Cardiac ventricle fibroblast (primary cell): ENCODE measurements around the gene UBE2G2. TPM values are rescaled to one million over a fixed set of nuclear protein-coding genes. Genes with fewer than 3 reads are reported as not detected.

Source experiments
- total RNA-seq: library from RNA; depleted of rRNA; stranded (reverse); fragments of >200 nt; gene quantifications from 2 replicates; pipeline ENCODE4 v1.2.3, GENCODE V29; 2015

Gene UBE2G2
- 22.3 and 30.2 TPM in 2 replicates for total RNA-seq

GRCh38 chr21:44801468-44802395 is at the start of gene UBE2G2:
TSS of gene UBE2G2 (minus strand) at chr21:44801820. CDS start at chr21:44801748, 72 bp downstream.

GRCh38 chr21:44817914-44818639 is 16.5 kb upstream of the UBE2G2 start, which contains the start of gene SUMO3:
TSS of gene SUMO3 (minus strand) at chr21:44818062. CDS start at chr21:44817968, 94 bp downstream.

Other genes starting within 250 kb of the UBE2G2 start
- not detected in 2 replicates for gene KRTAP10-3, start 243.0 kb downstream of the UBE2G2 start, total RNA-seq
- not detected in 2 replicates for gene KRTAP10-4, start 228.1 kb downstream of the UBE2G2 start, total RNA-seq
- gene KRTAP10-5, start 221.2 kb downstream of the UBE2G2 start, total RNA-seq = not detected in 2 replicates
- gene KRTAP10-6, start 209.3 kb downstream of the UBE2G2 start, total RNA-seq = not detected in 2 replicates
- gene KRTAP10-7, start 201.2 kb downstream of the UBE2G2 start, total RNA-seq = not detected in 2 replicates
- gene KRTAP10-8, start 189.7 kb downstream of the UBE2G2 start, total RNA-seq = not detected in 2 replicates
- gene KRTAP10-9, start 174.7 kb downstream of the UBE2G2 start, total RNA-seq = not detected in 2 replicates
- gene KRTAP10-10, start 164.5 kb downstream of the UBE2G2 start, total RNA-seq = not detected in 2 replicates
- gene KRTAP10-11, start 155.4 kb downstream of the UBE2G2 start, total RNA-seq = not detected in 2 replicates
- not detected in 2 replicates for gene KRTAP12-4, start 147.2 kb downstream of the UBE2G2 start, total RNA-seq
- gene KRTAP12-3, start 143.9 kb downstream of the UBE2G2 start, total RNA-seq = not detected in 2 replicates
- not detected in 2 replicates for gene KRTAP12-2, start 134.9 kb downstream of the UBE2G2 start, total RNA-seq
- not detected in 2 replicates for gene KRTAP12-1, start 119.7 kb downstream of the UBE2G2 start, total RNA-seq
- gene KRTAP10-12, start 104.6 kb downstream of the UBE2G2 start, total RNA-seq = not detected in 2 replicates
- gene TSPEAR, start 90.2 kb downstream of the UBE2G2 start, total RNA-seq = not detected in 2 replicates
- 66.7 and 80.6 TPM in 2 replicates for gene SUMO3, start 16.2 kb upstream of the UBE2G2 start, total RNA-seq
- gene PTTG1IP, start 71.9 kb upstream of the UBE2G2 start, total RNA-seq = 186 and 220 TPM in 2 replicates
- not detected in 2 replicates for gene ITGB2, start 119.1 kb upstream of the UBE2G2 start, total RNA-seq
- gene SLX9, start 138.2 kb upstream of the UBE2G2 start, total RNA-seq = 12.3 and 12.6 TPM in 2 replicates